Ramos (cell line): ENCODE data around the gene CELSR1.

Experiments
- in situ Hi-C: fragments of 300-500 bp; cut with MboI; formaldehyde crosslinking; loops from one replicate; pipeline ENCODE4 v1.14.3; 2022; ENCODE audit warnings: low sequenced_read_pairs; ENCODE audit not compliant: unreplicated experiment

Gene CELSR1

DNA sequence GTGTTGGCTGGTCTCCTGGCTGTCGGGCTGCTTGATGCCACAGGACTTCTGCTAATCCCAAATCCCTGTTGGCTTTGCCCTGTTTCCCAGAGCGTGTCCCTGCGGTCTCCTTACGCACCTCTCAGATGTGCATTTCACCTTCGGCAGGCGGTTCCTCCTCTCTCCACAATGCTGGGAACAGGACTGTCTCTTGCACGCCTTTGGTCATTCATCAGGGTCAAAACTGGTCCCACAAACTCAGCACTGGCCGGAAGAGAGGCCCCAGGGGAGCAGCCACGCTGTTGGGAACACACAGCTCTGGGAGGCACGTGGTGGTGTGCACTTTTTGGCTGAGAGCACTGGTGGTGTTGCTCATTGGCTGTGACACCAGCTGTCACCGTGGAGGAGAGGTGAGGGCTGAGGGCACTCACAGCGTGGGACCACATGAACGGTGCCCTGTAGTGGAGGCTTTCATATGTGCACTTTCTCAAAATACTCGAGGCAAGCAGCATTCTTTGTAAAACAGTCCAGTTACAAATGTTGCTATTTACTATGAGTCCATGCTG lies 217.2 kb downstream of the CELSR1 start:
- in situ Hi-C loops = no loop called here

DNA sequence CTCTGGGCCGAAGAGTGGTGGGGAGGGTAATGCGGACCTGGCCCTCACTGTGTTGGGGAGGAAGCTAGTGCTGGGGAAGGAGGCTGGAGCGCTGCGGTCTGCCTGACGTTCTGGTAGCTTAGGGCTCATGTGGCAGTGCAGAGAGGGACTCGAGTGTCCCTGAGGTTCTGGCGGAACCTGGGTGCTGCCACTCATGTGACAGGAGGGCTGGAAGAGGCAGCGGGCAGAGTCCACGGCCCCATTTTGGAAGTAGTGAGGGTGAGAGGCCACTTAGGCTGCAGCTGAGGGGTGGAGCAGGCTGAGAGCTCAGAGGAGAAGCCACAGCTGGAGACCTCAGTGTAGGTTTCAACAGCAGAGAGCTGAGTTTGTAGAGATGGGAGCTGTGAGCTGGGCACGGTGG lies 218.1 kb downstream of the CELSR1 start:
- in situ Hi-C loops = loop anchor here (5.0 to 10.0 kb wide), 2 partner anchors 197 to 305 kb away; no protein-coding TSS in a partner anchor

DNA sequence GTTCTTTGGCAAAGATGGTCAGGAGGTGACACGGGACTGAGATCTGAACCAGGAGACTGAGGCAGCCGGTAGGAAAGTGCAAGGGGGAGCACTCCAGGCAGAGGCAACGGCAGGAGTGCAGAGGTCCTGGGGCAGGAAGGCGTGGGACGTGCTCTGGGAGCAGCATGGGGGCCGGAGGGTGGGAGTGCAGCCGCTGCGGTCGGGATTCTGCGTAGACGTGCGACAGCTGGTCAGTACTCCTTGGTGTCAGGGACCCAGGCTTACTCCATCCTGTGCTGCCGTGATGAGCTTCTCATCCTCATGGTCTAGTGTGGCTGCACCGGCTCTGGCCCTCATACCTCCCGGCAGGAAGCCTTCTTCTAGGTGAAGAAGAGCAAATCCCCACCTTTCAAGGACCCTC lies 218.8 kb downstream of the CELSR1 start:
- in situ Hi-C loops = loop anchor here (5.0 to 10.0 kb wide), 2 partner anchors 196 to 304 kb away; no protein-coding TSS in a partner anchor

- in situ Hi-C loops = loop anchor here (5.0 to 10.0 kb wide), 2 partner anchors 195 to 303 kb away; no protein-coding TSS in a partner anchor
These were observed 219.8 kb downstream of the CELSR1 start for GRCh38 chr22:46317646-46318045.

- in situ Hi-C loops = loop anchor here (5.0 to 10.0 kb wide), 2 partner anchors 194 to 301 kb away; no protein-coding TSS in a partner anchor
These were observed 221.4 kb downstream of the CELSR1 start for GRCh38 chr22:46315976-46316375.

DNA sequence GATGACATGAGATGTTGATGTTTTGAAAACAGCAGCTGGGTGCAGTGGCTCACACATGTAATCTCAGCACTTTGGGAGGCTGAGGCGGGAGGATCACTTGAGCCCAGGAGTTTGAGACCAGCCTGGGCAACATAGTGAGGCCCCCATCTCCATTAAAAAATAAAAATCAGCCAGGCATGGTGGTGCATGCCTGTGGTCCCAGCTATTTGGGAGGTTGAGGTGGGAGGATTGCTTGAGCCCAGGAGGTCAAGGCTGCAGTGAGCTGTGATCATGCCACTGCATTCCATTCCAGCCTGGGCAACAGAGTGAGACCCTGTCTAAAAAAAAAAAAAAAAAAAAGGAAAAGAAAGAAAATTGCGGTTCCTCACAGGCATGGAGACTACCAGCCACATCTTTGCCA lies 224.6 kb downstream of the CELSR1 start:
- in situ Hi-C loops = loop anchor here (10.0 kb wide), 1 partner anchor 298 kb away; no protein-coding TSS in a partner anchor

- in situ Hi-C loops = loop anchor here (10.0 kb wide), 1 partner anchor 297 kb away; no protein-coding TSS in a partner anchor
These were observed 225.4 kb downstream of the CELSR1 start for GRCh38 chr22:46312056-46312455.
